Aorta (tissue), 5 donors: ENCODE data around the gene WIF1. TPM values are rescaled to one million over a fixed set of nuclear protein-coding genes. Genes with fewer than 3 reads are reported as not detected.

ENCODE experiments used
- ATAC-seq: fragments of 200-7000 bp; cut with Tn5 transposase; one replicate; pipeline ENCODE4 v1.9.1; 2022; ENCODE audit warnings: moderate library complexity; ENCODE audit not compliant: low FRiP score
- DNase-seq, 2 donors: peaks; one replicate each; pipeline ENCODE4 v3.0.0-alpha.2; 2020
- H3K27ac ChIP-seq, 2 donors: one replicate each; pipeline ENCODE4 v1.5.1; 2013; ENCODE audit warnings: low read length in 2 of 2, mild to moderate bottlenecking in 2 of 2, moderate library complexity in 2 of 2, control low read depth in 1 of 2, inconsistent platforms in 1 of 2, low read depth in 1 of 2
- H3K27me3 ChIP-seq, 2 donors: one replicate each; pipeline ENCODE4 v1.6.1; 2013; ENCODE audit warnings: control low read depth in 1 of 2, low read length in 1 of 2, mild to moderate bottlenecking in 1 of 2, moderate library complexity in 1 of 2; ENCODE audit not compliant: insufficient read depth in 2 of 2, control insufficient read depth in 1 of 2
- H3K36me3 ChIP-seq, 2 donors: one replicate each; pipeline ENCODE4 v1.6.1; 2013; ENCODE audit warnings: control low read depth in 1 of 2, low read length in 1 of 2, mild to moderate bottlenecking in 1 of 2; ENCODE audit not compliant: insufficient read depth in 2 of 2, control insufficient read depth in 1 of 2
- H3K4me1 ChIP-seq, 2 donors: one replicate each; pipeline ENCODE4 v1.6.1; 2013; ENCODE audit warnings: low read length in 2 of 2, control low read depth in 1 of 2, mild to moderate bottlenecking in 1 of 2, moderate library complexity in 1 of 2; ENCODE audit not compliant: insufficient read depth in 2 of 2, control insufficient read depth in 1 of 2
- H3K4me3 ChIP-seq, 2 donors: one replicate each; pipeline ENCODE4 v1.5.1; 2013; ENCODE audit warnings: low read length in 2 of 2, control low read depth in 1 of 2, mild to moderate bottlenecking in 1 of 2
- H3K9me3 ChIP-seq: one replicate; pipeline ENCODE4 v1.6.1; 2013; ENCODE audit warnings: mild to moderate bottlenecking, low read length; ENCODE audit not compliant: control insufficient read depth
- WGBS, 2 donors: extraction: QIAGEN DNeasy Blood & Tissue Kit; methylation state at CpG; one replicate each; pipeline ENCODE4 v1.1.7; 2013; 5-methylcytosine and 5-hydroxymethylcytosine counted together
- intact Hi-C, 2 donors: fragments of 100-400 bp; cut with DNase I; formaldehyde crosslinking; loops; one replicate each; pipeline versions ENCODE4 v1.14.2 to v1.15.0; 2022
- long read RNA-seq, 2 donors: library from polyadenylated mRNA; unstranded; transcript quantifications; one replicate each; pipeline ENCODE4 v2.0.0, GENCODE V29; 2020 to 2021
- polyA plus RNA-seq, 2 donors: library from polyadenylated mRNA; stranded (reverse); fragments of 200-250 nt; gene quantifications; one replicate each; pipeline ENCODE4 v1.2.3, GENCODE V29; 2013
- total RNA-seq, 2 donors: library from RNA; stranded (reverse); fragmentation: NEBNext Ultra II Directional; extraction: Animal tissue kit (Norgen Biotek cat#: 25700); gene quantifications; one replicate each; pipeline ENCODE4 v1.2.1, GENCODE V29; 2021
- donor health status: healthy with polysubstance abuse.
- donor health status: Bipolar disorder and iron deficiency.
- donor health status: DM: no; HTN: no; CAD: no.
- donor health status: DM: no; HTN: no; CAD: no.
- donor health status: DM: yes; HTN: yes; CAD: no.

WIF1 gene
- under 1 TPM in 1 of 2 donors, not detected in 1; 0.48 TPM for total RNA-seq
- polyA plus RNA-seq: not detected
- long read RNA-seq, donor 1, partial matches to known transcripts: 0 of 1 reads
- long read RNA-seq, donor 1, other reads (novel, unspliced or antisense): 0 of 1 reads
- long read RNA-seq, donor 2: 0 reads

GRCh38 chr12:65121049-65121955, at the start of gene WIF1:
Gene WIF1, minus strand, starts transcription at chr12:65121305. Its CDS starts 114 bp downstream, at chr12:65121191.
- no peak within 1 kb of the TSS for H3K4me3 ChIP-seq
- peak; percentile 54 to 77 for DNase-seq
- no peaks in the 10 kb centered on the region for H3K36me3 ChIP-seq
- peaks cover 0 to 3% of the 10 kb centered on the region in 2 donors for H3K27me3 ChIP-seq
- no peaks in the 10 kb centered on the region for H3K4me1 ChIP-seq
- intact Hi-C loops: loop anchor here (5.0 to 10.0 kb wide), 2 partner anchors 227 to 229 kb away; no protein-coding TSS in a partner anchor
- H3K9me3 ChIP-seq: peaks cover 3% of the 10 kb centered on the region
- 3 to 4% methylated on average over 58 to 73 of the region's 73 CpGs for WGBS, 2 donors
- H3K27ac ChIP-seq: no peak within 1 kb of the TSS
- ATAC-seq: peak; percentile 76

GRCh38 chr12:65170209-65170881, 49.2 kb upstream of the WIF1 start:
- DNase-seq (peak; percentile 79 to 90), ATAC-seq (peak; percentile 71)
- Histone ChIP-seq H3K4me1 (peaks cover 3 to 4% of the 10 kb centered on the region in 2 donors), H3K27me3 (no peaks in the 10 kb centered on the region), H3K9me3 (no peaks in the 10 kb centered on the region), H3K27ac (peak overlapping the region in 1 of 2 donors; percentile 87), H3K4me3 (peak overlapping the region; percentile 68 to 73), H3K36me3 (no peaks in the 10 kb centered on the region)
- 1% methylated on average over 43 to 47 of the region's 47 CpGs for WGBS, 2 donors
- intact Hi-C loops: no loop called here

- no peaks in the 10 kb centered on the region for H3K9me3 ChIP-seq
- 0% methylated on average over 86 to 91 of the region's 91 CpGs for WGBS, 2 donors
- DNase-seq: peak; percentile 96 to 98
- peak within 1 kb of the TSS; percentile 85 to 89 for H3K27ac ChIP-seq
- ATAC-seq: peak; percentile 97
- no peaks in the 10 kb centered on the region for H3K36me3 ChIP-seq
- peak within 1 kb of the TSS; percentile 68 to 73 for H3K4me3 ChIP-seq
- H3K4me1 ChIP-seq: peaks cover 3 to 4% of the 10 kb centered on the region in 2 donors
- no peaks in the 10 kb centered on the region for H3K27me3 ChIP-seq
- intact Hi-C loops: no loop called here
These were observed 48.5 kb upstream of the WIF1 start, which contains the start of gene LEMD3 for GRCh38 chr12:65169320-65170208. Gene LEMD3, plus strand, starts transcription at chr12:65169583. Its CDS starts 14 bp downstream, at chr12:65169597.

- WGBS, 2 donors: 13 to 16% methylated on average over 11 of the region's 11 CpGs
- no peak for ATAC-seq
- intact Hi-C loops: no loop called here
These were observed 47.7 kb upstream of the WIF1 start for GRCh38 chr12:65168681-65169319.

GRCh38 chr12:65164774-65165173, 43.7 kb upstream of the WIF1 start:
- H3K9me3 ChIP-seq: no peaks in the 10 kb centered on the region
- no peak overlapping the region for H3K4me3 ChIP-seq
- ATAC-seq: no peak
- intact Hi-C loops: no loop called here
- no peak overlapping the region for H3K27ac ChIP-seq
- no peak for DNase-seq
- H3K27me3 ChIP-seq: no peaks in the 10 kb centered on the region
- no peaks in the 10 kb centered on the region for H3K4me1 ChIP-seq
- H3K36me3 ChIP-seq: no peaks in the 10 kb centered on the region

More at GRCh38 chr12:65168681-65169319, 47.7 kb upstream of the WIF1 start:
- no peak for DNase-seq
- Histone ChIP-seq H3K4me1 (peaks cover 2 to 4% of the 10 kb centered on the region in 2 donors), H3K9me3 (no peaks in the 10 kb centered on the region), H3K4me3 (peak overlapping the region; percentile 68 to 70), H3K27ac (peak overlapping the region in 1 of 2 donors; percentile 89), H3K27me3 (no peaks in the 10 kb centered on the region), H3K36me3 (no peaks in the 10 kb centered on the region)

- H3K36me3 ChIP-seq: no peaks in the 10 kb centered on the region
- intact Hi-C loops: no loop called here
- no peaks in the 10 kb centered on the region for H3K4me1 ChIP-seq
- no peak for ATAC-seq
- no peak overlapping the region for H3K27ac ChIP-seq
- WGBS, 2 donors: 94 to 97% methylated on average over 2 of the region's 2 CpGs
- H3K27me3 ChIP-seq: no peaks in the 10 kb centered on the region
- no peak overlapping the region for H3K4me3 ChIP-seq
- H3K9me3 ChIP-seq: no peaks in the 10 kb centered on the region
- no peak for DNase-seq
These were observed 43.1 kb upstream of the WIF1 start for GRCh38 chr12:65164244-65164643.

GRCh38 chr12:65162609-65163008, 41.5 kb upstream of the WIF1 start:
- 95 to 97% methylated on average over 1 of the region's 1 CpG for WGBS, 2 donors
- no peak for DNase-seq
- intact Hi-C loops: no loop called here

More at GRCh38 chr12:65162609-65163008, 41.5 kb upstream of the WIF1 start:
- Histone ChIP-seq H3K4me3 (no peak overlapping the region), H3K27ac (no peak overlapping the region), H3K9me3 (no peaks in the 10 kb centered on the region), H3K4me1 (no peaks in the 10 kb centered on the region), H3K36me3 (no peaks in the 10 kb centered on the region), H3K27me3 (no peaks in the 10 kb centered on the region)
- no peak for ATAC-seq
